NCI-H774 (cell line): Measurements from ENCODE around the gene PIR.

Experiments used
- DNase-seq: peaks from one replicate; lab custom pipeline; 2025; lab: John Stamatoyannopoulos, UW

PIR gene

DNA sequence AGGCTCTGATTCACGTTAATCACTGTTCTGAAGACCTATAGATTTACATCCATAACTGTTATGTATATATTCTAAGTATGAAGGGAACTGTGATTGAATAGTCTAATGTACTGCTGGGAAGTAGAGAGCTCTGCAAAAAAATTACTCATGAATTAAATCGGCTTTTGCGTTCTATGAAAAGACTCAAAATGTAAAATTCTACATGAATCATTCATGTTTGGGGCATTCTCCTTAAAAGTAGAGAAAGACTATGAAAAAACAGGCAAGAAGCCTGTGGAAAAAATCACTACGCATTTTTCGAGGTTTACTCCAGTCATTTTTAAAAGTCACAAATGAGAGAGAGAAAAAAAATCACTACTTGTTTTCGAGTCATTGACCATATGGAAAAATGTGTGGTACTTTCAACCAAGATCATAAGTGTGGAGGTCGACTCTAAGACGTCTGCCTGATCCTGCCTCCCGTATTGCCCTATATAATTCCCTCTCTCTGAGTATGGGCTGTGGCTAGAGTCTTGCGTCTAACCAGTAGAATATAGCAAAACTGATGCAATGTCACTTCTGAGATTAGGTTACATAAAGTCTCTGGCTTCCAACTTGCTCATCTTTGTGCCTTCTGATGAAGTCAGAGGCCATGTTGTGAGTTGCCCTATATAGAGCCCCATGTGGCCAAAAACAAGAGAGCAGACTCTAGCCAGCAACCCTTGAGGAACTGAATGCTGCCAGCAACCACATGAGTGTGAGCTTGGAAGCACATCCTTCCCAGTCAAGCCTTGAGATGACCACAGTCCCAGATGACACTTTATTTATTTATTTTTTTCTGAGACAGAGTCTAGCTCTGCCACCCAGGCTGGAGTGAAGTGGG lies 76.8 kb downstream of the PIR start:
- DNase-seq: no peak

DNA sequence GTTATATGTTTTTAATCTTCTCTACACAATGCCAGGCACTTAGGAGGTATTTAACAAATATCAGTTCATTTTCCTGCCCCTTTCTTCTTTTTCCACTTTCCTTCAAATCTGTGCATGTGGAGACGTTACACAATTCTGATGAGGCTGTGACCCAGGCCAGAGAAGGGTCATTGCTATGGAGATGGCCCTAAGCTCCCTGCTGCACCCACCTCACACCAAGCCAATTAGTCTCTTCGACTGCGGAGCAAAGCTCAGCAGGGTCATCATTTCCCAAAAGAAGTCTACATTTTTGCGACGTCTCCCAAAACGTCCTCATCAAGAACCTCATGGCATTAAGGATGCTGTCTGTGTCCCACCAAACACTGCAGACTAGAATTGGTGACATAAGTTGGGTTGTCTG lies 80.0 kb downstream of the PIR start:
- no peak for DNase-seq

DNA sequence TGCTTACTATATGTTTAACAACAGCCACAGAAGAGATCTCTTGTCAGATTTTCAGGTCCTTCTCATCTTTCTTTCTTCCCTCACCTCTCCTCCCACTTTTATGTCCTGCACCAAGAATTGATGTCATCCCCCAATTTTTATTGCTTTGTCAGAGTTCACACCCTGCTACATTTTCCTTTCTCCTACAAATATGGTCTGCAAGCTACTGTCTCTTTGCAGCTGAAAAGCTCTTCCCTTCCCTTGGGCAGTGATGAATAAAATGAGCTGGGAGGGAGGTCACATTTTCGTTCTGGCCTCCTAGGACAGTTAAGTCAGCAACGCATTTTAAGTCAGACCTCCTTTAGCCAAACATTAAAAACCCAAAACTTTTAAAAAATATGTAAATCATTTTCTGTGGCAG lies 82.2 kb downstream of the PIR start:
- no peak for DNase-seq

DNA sequence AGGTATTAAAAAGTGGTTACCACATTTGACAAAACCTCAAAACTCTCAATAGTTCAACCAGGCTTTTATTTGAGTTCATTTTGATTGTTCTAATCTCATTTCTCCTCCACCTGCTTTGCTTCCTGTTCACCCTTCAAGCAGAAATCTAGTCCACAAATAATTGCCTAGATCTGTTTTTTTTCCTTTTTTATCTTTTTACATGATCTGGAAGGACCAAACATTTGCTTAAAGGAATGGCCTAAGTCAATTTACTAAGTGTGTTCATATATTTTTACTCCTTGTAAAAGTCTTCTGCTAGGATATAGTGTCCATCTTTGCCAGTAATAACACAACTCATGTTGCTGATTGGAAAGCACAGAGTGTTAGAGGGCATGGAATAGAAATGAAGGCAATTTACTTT lies 82.7 kb downstream of the PIR start:
- DNase-seq: no peak

DNA sequence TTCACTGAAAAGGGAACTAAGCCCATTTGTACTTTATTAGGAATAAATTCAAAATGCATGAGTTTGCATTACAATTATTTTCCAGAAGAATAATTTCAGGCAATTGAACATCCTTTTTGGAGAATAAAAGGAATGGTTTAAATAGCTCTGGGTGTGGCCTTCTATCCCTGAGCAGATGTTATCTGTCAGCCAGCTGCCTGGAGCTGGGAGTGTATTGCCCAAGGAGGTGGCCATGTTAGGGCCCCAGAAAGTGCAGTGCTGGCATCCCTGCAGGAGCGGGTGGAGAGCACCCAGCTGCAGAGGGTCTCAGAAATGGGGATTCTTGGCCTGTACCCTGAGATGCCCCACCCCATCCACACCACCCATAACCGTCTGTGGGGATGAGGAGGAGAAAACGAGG lies 87.3 kb downstream of the PIR start:
- no peak for DNase-seq

DNA sequence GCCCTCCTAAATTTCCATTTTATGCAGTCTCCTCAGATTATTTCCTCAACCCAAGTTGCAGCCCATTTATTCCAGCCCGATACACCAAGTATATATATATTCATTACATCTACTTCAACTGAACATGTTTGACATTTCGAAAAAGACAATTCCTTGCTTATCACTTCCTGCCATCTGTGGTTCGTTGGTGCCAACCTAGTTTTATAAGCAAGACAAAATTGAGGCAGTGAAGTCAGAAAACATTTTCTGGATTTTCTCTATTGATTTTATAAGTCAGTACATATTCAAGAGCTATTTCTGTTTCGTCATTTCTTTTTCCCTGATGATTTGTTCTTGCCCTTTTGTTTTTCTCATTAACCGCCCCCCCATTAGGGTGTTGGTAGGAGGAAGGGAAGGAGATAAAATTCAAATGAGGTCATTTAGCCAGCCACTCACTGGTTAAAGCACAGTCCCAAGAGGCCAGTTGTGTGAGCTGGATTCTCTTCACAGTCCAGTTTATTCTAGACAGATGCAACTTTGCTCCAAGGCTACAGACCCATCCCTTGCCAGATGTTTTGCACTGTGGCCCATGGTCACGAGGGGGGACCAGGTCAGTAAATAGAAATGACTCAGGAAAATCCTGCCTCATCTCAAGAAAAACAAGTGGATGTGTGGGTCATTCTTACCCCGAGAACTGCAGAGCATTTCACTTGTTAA lies 88.6 kb downstream of the PIR start:
- no peak for DNase-seq

DNA sequence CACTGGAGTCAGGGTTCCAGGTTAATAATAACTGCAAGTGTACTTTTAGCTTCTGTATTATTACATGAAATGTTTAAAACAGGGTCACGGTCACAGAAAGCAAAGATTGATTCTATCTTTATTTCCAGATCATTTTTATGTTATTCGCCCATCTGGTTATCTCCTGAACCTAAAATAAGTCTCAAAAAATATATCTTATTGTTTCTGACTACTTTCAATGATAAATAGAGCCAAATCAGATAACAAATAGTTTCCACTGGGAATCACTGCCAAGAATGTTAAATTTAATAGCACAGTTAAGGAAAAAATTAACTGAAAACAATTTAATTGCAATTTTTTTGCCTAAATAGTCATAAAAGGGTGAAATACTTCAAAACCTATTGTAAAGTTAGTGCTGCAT lies 91.8 kb downstream of the PIR start:
- DNase-seq: no peak

DNA sequence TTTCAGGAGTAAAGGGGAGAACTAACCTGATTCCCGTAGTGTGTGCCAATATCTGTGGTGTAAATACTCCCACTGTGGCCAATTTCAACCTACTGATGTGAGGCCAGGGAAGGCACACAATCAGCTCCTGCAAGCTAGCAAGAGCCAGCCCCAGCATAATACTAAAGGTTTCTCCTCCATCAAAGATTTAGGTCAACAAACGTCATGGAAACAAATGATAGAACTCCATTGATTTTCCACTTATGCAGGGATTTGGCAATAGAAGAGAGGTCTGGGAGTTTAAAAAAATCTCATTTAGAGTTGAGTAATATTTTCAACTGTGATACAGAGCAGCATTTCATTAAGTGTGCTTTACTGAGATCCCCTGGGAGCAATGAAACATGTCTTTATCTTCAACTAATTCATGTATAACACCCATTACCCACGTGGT lies 93.2 kb downstream of the PIR start:
- DNase-seq: no peak

DNA sequence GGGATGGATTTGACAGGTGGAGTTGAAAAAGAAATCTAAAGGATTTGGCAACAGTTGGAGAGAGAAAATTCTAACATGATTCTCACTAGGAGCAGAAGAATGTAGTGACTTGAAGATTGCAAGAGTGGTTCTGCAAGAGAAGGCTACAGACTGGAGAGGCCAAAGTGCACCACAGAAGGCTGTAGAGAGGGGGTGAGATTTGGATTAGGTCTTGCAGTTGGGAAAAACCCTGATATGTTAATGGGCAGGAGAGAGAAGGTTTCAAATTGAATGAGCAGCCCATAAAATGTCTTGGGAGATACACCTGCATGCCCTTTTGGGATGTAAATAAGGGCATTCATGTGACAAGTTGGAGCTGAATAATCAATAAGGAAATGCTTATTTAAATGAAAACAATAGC lies 94.3 kb downstream of the PIR start:
- DNase-seq: no peak

DNA sequence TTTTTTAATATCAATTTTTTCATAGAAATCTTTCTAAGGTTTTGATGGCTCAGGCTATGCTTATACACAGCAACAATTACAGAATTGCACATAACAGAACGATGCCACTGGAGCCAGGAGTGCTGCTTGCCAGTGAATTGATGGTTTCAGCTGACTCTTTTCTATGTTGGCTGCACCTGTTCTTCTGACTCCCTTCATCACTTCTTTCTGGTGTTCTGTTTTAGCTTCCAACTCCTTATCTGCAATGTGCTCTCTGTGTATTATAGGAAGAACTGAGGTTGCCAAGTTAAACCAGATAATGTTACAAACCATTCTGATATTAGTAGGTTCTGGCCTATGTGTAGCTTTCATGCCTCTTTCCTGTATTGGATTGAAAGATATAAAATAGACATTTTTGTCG lies 97.3 kb downstream of the PIR start:
- DNase-seq: no peak

DNA sequence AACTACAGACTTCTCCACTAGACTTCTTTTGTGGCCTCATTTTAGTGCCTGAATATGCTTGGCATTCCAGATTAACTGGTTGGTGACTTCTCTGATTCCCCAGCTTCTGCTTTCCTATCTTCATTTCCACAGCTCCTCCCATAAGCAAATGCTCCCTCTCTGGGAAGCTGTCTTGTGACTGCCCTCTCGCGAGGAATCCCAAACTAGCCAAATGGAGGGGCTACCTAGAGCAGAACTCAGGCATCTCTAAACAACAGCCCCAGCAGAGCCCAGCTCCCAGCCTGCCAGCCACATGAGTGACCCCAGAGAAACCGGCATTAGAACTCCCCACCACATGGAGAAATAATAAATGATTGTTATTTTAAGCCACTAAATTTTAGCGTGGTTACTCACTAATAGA lies 101.3 kb downstream of the PIR start:
- no peak for DNase-seq

DNA sequence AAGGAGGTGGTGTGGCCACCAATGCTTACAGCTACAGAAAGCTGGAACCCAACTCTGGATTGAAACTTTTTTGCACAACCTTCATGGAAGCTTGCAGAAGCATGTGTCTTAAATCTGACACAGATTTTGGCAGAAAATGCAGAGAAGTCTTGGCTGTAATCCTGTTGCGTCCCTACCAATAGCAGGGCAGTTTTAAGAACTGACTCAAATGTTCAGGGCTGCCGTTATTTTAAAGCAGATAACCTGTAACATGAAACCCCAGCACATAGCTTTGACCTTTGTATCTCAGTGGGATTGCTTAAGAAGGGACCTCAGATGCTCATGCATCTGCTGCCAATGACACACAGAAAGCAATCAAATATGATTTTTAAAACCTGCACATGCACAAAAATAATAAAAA lies 108.8 kb downstream of the PIR start, which contains the start of gene VEGFD:
Gene VEGFD (minus strand): TSS at position 110 of the 400 bp plus-strand sequence. CDS start 467 bp downstream, outside the sequence.
- DNase-seq: no peak

DNA sequence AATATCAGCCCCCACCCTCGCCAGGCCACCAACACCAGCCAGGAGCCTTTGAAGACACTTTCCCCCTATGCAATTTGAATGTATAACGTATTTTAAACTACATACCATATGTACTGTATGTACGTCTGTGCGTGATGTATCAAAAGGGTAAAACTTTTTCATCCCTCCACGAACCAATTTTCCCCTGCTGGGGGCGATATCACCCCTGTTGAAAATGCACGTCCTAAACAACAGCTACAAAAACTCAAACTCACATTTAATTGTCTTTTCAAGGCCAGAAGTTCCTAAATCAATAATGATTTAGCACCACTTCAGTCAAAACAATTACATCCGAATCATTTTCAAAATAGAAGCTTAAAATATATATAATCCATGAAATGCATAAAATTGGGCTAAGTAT lies 110.3 kb downstream of the PIR start:
- no peak for DNase-seq

DNA sequence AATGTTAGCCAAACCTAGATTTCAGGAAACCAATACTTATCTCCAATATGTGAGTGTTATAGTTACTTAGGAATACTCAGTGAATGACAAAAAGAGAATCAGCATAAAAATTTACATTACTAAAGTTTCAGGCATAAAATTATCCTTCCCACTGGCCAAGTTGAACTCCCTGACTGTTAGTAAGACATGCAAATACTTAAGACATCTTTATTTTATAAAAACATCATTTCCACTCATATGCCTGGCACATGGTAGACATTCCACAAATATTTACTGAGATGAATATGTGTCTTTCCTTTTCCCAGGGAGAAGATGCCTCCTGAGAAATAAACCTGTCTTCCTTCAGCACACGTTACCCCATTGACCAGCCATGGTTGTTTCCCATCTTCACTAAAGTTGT lies 116.2 kb downstream of the PIR start:
- DNase-seq: no peak

DNA sequence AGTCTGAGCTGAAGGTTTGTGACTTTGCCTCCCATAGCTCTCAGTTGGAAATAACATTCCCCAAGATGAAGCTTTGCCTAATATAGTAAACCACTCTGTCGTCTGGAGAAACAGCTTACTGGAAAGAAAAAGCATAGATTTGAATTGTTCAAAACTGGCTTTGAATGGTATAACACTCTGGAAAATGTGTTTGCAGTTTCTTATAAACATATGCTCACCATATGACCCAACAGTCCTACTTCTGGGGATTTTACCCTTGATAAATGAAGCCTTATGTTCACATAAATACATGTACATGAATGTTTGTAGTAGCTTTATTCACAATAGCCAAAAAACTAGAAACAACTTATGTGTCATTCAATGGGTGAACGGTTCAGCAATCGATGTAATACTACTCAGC lies 119.2 kb downstream of the PIR start:
- no peak for DNase-seq

DNA sequence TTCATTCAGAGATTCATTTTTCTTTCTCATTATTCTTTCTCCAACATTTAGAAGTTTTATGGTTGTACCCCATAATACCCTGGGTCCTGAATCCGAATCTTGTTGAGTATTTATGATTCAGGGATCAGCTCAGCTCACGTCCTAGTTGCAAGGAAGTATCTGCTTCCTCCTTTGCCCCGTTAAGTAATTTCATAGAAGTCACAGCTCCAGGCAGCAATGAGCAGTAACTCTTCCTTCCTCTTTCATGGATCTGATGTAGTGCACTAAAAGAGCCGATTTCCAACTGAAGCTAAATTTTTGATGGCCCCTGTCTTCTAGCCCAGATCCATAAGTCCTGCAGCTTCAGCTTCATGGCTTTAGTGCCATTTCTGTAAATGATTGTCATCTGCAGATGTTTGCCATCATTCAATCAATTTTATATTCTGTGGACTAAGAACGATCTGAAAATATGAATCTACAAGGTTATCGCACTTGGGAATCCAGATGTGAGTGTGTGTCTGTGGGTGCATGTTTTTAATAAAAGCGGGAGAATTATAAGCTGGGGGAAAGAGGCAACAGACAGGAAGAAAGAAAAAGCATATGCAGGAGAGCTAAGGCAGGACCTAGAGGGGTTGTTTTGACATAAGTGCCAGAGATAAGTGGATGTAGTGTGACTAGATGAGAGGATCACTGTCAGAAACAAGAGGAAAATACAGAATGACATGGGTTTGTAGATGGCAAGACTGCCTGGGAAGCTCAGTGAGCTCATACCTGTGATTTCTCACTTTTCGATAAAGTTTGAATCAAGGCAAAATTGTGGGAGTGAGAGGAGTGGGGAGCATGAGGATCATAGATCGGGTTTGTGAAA lies 126.4 kb downstream of the PIR start:
- no peak for DNase-seq

DNA sequence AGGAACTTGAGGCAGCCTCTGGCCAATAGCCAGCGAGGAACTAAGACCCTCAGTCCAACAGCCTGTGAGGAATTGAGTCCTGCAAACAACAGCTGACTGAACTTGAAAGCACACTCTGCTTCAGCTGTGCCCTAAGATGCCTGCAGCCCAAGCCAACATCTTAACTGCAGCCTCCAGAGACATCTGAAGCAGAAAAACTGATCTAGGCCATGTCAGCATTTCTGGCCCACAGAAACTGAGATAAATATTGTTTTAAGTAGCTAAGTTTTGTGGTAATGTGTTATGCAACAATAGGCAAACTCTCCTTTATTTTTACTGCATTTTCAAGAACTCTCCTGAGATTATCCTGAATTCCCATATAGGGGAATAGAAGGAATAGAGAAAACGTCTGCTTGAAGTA lies 133.4 kb downstream of the PIR start:
- no peak for DNase-seq

DNA sequence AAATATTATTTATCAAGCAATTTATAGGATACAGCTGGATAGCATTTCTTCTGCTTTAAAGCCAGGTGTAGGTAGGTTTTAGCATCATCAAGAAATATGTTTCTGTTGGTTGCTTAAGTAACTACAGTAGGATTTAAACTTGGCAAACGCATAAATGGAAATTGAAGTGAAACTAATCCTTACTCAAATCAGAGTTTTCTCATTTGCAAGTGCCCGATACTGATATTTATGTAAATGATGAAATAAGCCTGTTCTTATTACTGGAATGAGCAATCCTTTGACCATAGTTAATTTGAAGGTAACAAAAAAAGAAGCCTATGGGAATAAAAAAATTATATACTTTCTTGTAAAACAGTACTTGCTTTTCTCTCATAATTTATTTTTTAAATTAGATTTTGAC lies 134.6 kb downstream of the PIR start:
- DNase-seq: no peak

DNA sequence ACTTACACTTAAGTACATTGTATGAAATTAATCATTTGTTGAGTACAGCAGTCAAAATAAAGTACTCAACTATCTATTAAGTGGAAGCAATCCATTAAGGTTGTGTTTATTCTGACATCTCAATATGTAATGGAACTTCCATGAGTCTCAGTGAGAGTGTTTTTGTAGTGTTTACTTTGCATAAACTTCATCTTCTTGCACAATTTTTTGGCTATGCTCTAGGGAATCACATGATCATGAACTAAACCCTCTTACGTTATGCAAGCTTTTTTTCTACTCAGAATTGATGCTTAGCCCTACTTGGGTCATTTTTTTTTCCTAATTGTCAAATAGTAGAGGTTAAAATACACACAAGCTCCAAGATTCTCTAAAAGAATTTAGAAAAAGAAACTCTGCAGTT lies 136.7 kb downstream of the PIR start:
- no peak for DNase-seq

DNA sequence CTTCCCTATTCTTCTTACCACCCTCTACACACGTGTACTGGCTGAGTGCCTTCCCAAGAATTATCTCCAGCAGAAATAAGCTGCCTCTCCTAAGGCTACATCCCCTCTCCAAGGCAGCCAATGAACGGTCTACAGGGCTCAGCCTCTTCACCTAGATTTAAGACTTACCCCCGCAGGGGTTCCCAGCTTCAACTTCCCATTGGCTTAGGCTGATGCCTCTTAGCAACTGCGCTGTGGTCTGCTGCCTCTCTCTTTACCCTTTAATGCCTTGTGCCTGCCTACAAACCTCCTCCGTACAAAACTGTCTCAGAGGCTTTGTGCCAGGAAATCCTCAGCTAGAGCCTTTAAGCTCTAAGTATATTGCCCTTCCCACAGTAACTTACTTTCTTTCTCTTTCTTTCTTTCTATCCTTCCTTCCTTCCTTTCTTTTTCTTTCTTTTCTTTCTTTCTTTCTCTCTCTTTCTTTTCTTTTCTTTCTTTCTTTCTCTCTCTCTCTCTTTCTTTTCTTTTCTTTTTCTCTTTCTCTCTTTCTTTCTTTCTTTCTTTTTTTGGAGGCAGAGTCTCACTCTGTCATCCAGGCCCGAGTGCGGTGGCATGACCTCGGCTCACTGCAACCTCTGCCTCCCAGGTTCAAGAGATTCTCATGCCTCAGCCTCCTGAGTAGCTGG lies 142.7 kb downstream of the PIR start:
- no peak for DNase-seq

DNA sequence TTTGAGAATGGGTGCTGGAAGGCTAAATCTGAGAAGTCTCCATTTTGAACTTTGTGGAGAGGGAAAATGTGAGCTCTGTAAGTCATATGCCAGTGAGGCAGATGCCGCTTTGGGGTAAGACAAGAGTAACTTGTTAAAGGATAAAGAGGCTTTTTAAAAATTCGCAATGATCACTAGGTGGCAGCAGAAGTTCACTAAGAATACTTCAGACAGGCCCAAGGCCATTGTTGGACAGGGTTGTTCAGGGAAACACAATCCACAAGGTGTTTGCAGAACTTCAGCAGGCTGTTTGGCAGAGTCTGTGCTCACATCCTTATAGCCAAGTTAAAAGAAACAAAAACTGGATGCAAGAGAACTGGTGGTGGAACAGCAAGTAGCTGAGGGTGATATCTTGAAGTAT lies 144.1 kb downstream of the PIR start:
- peak; percentile 55 for DNase-seq

DNA sequence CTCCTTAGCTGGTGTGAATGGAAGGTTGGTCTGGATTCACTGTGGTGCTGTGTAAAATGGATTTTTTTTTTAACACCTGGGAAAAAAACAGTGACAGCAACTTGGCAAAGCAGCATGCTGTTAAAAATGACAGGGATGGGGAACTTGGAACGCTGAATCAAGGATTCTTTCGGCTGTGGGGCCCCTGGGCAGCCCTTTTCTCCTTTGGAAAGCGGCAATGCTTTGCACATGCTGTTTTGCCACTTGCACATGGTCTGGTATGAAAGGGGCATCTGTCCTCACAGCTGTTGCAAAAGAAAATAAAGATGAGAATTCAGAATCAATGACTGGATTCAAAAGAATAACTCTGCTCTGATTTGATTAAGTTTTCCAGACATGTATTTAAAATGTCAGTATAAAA lies 147.2 kb downstream of the PIR start:
- no peak for DNase-seq
